Loucy (cell line): ENCODE measurements around the gene ALCAM.

ENCODE experiments used
- H2AFZ ChIP-seq: fragments of 200-600 bp; sonication (generic); 2 replicates; pipeline ENCODE4 v1.6.0; 2016; ENCODE audit warnings: antibody characterized with exemption, mild to moderate bottlenecking, low read length, moderate library complexity
- H3F3A ChIP-seq: fragments of 200-600 bp; 2 replicates; pipeline ENCODE4 v1.6.0; 2016; ENCODE audit warnings: antibody characterized with exemption, low read depth, mild to moderate bottlenecking
- H3K27me3 ChIP-seq: fragments of 200-600 bp; sonication (generic); 2 replicates; pipeline ENCODE4 v1.6.1; 2014; ENCODE audit warnings: low read length, mild to moderate bottlenecking; ENCODE audit not compliant: insufficient read depth, poor library complexity, severe bottlenecking
- H3K36me3 ChIP-seq: fragments of 200-600 bp; sonication (generic); 2 replicates; pipeline ENCODE4 v1.6.1; 2016; ENCODE audit warnings: low read length; ENCODE audit not compliant: insufficient read depth
- H3K4me1 ChIP-seq: fragments of 200-600 bp; sonication (generic); 2 replicates; pipeline ENCODE4 v1.5.1; 2014; ENCODE audit warnings: low read length, mild to moderate bottlenecking; ENCODE audit not compliant: insufficient read depth, poor library complexity, severe bottlenecking
- H3K4me2 ChIP-seq: fragments of 200-600 bp; sonication (generic); 2 replicates; pipeline ENCODE4 v1.6.0; 2014; ENCODE audit warnings: antibody characterized with exemption, low read length, low read depth, mild to moderate bottlenecking; ENCODE audit not compliant: poor library complexity, severe bottlenecking
- H3K4me3 ChIP-seq: fragments of 200-600 bp; sonication (generic); 2 replicates; pipeline ENCODE4 v1.5.1; 2014; ENCODE audit warnings: low read length, mild to moderate bottlenecking, mixed read lengths; ENCODE audit not compliant: poor library complexity, severe bottlenecking
- H3K79me2 ChIP-seq: fragments of 200-600 bp; sonication (generic); 2 replicates; pipeline ENCODE4 v1.6.1; 2014; ENCODE audit warnings: low read length; ENCODE audit not compliant: insufficient read depth
- H3K9ac ChIP-seq: fragments of 200-600 bp; sonication (generic); 2 replicates; pipeline ENCODE4 v1.6.0; 2014; ENCODE audit warnings: mild to moderate bottlenecking, low read depth, low read length, moderate library complexity; ENCODE audit not compliant: poor library complexity, severe bottlenecking
- H3K9me2 ChIP-seq: fragments of 200-600 bp; sonication (generic); replicated peaks from 2 replicates; pipeline ENCODE4 v1.6.1; 2016; ENCODE audit warnings: low read depth, low read length, mixed read lengths
- H3K9me3 ChIP-seq: fragments of 200-600 bp; sonication (generic); 2 replicates; pipeline ENCODE4 v1.6.1; 2014; ENCODE audit warnings: mild to moderate bottlenecking, antibody characterized with exemption, low read length, low read depth; ENCODE audit not compliant: insufficient read depth
- H4K20me1 ChIP-seq: fragments of 200-600 bp; sonication (generic); 2 replicates; pipeline ENCODE4 v1.6.0; 2014; ENCODE audit warnings: antibody characterized with exemption, low read length, mild to moderate bottlenecking; ENCODE audit not compliant: insufficient read depth, poor library complexity, severe bottlenecking
- EZH2phosphoT487 ChIP-seq: fragments of 200-600 bp; IDR thresholded peaks from 2 replicates; pipeline ENCODE4 v1.6.1; 2018; ENCODE audit warnings: antibody characterized with exemption, mild to moderate bottlenecking, moderate library complexity, borderline replicate concordance
- TF ChIP-seq, protein P1 (sequence below): fragments of 200-600 bp; sonication (generic); conservative IDR thresholded peaks from 2 replicates; pipeline ENCODE4 v1.5.1; 2014; ENCODE audit warnings: mild to moderate bottlenecking, antibody characterized with exemption, low read length

Gene ALCAM

DNA sequence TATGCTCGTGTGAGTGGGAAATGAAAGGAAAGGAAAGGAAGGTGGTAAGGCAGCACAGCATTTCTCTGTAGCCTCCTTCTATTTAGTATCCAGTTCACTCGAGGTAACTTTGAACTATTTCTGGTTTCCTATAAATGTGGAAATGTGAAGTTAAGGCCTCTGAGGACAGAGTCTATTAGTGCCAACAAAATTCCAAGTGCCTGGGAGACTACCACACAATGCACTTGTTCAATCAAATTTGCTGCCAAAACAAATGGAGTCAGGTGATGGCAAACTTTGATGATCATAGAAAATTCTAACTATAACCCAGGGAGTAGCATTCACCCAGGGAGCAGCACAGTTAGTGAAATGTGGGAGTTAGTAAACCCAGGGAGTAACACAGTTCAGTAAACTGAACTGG is 155.1 kb downstream of the ALCAM start:
- Histone ChIP-seq H3K9me2 (no peaks in the 10 kb centered on the region), H3K4me3 (no peak overlapping the region), H4K20me1 (no peaks in the 10 kb centered on the region), H3K4me2 (no peak overlapping the region), H3K36me3 (no peaks in the 10 kb centered on the region), H3K9ac (no peak overlapping the region), H3K27me3 (no peaks in the 10 kb centered on the region), H2AFZ (no peak overlapping the region), H3K79me2 (no peaks in the 10 kb centered on the region), H3K9me3 (no peaks in the 10 kb centered on the region), H3K4me1 (no peaks in the 10 kb centered on the region), H3F3A (no peaks in the 10 kb centered on the region)
- TF ChIP-seq EZH2phosphoT487, result no peak

DNA sequence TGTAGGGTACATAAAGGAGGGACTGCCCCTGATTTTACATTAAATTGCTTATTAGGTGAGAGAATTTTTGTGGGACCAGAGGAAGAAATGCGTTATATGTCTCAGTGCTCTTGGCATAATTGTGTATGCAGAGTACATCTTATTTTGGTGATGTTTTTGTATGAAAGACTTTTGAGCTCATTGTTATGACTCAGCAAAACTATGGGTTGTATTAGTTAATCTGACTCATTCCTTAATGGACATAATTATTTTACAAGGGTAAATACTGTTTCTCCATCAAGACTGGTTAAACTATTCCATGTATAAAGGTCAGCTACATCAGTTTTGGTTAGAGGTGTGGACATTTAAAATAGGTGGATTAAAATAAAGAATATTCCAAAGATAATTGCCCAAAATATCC is 156.8 kb downstream of the ALCAM start:
- Histone ChIP-seq H3K4me2 (no peak overlapping the region), H3K4me3 (no peak overlapping the region), H3K9ac (no peak overlapping the region), H3K4me1 (no peaks in the 10 kb centered on the region), H3K36me3 (no peaks in the 10 kb centered on the region), H3K79me2 (no peaks in the 10 kb centered on the region), H3F3A (no peaks in the 10 kb centered on the region), H4K20me1 (no peaks in the 10 kb centered on the region), H3K9me3 (no peaks in the 10 kb centered on the region), H2AFZ (no peak overlapping the region), H3K9me2 (no peaks in the 10 kb centered on the region), H3K27me3 (no peaks in the 10 kb centered on the region)
- TF ChIP-seq, protein P1, sequence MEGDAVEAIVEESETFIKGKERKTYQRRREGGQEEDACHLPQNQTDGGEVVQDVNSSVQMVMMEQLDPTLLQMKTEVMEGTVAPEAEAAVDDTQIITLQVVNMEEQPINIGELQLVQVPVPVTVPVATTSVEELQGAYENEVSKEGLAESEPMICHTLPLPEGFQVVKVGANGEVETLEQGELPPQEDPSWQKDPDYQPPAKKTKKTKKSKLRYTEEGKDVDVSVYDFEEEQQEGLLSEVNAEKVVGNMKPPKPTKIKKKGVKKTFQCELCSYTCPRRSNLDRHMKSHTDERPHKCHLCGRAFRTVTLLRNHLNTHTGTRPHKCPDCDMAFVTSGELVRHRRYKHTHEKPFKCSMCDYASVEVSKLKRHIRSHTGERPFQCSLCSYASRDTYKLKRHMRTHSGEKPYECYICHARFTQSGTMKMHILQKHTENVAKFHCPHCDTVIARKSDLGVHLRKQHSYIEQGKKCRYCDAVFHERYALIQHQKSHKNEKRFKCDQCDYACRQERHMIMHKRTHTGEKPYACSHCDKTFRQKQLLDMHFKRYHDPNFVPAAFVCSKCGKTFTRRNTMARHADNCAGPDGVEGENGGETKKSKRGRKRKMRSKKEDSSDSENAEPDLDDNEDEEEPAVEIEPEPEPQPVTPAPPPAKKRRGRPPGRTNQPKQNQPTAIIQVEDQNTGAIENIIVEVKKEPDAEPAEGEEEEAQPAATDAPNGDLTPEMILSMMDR, result no peak
- no peak for TF ChIP-seq EZH2phosphoT487

GRCh38 chr3:105525531-105525930 is 158.8 kb downstream of the ALCAM start:
- Histone ChIP-seq H3F3A (no peaks in the 10 kb centered on the region), H3K4me3 (no peak overlapping the region), H3K4me1 (no peaks in the 10 kb centered on the region), H3K4me2 (no peak overlapping the region), H3K9me3 (no peaks in the 10 kb centered on the region), H3K36me3 (no peaks in the 10 kb centered on the region), H3K9ac (no peak overlapping the region), H3K9me2 (no peaks in the 10 kb centered on the region), H4K20me1 (no peaks in the 10 kb centered on the region), H3K79me2 (no peaks in the 10 kb centered on the region), H3K27me3 (no peaks in the 10 kb centered on the region), H2AFZ (no peak overlapping the region)
- TF ChIP-seq EZH2phosphoT487, result no peak
- TF ChIP-seq, protein P1, result no peak

DNA sequence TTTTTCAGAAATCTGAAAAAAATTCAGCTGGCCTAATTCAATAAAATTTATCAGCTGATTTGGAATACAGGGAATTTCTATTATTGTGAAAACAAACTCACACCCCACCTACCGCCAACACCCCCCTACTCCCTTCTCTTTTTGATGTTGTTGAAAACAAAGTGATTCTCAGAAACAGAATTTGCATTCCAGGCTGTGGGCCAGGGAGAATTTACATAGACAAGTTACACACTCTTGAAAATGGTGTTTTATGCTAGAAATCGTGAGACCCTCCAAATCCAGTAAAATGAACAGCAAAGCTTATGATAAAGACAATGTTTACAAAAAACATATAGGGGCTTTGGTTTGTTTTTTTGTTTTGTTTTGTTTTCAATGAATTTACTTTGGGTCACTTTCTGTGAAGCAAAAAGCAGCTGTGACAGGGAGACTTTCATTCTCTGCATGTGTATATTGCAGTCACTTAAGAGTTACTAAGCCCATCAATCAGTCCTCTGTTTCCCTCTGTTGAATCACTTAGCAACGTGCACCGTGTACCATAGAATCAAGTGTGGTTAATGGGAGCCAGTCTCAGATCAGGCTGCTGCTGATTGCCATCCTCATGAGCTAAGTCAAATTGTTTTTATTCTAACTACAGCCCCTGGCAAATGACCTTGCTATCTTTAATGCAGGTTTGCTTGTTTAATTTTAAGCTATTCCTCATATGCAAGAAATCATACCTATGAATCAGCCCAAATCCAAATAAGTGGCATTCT is 159.8 kb downstream of the ALCAM start:
- no peaks in the 10 kb centered on the region for H3K4me1 ChIP-seq
- TF ChIP-seq, protein P1, result no peak
- no peak for TF ChIP-seq EZH2phosphoT487
- H2AFZ ChIP-seq, result no peak overlapping the region
- H3K79me2 ChIP-seq, result no peaks in the 10 kb centered on the region
- H3K4me2 ChIP-seq, result no peak overlapping the region
- no peaks in the 10 kb centered on the region for H3K27me3 ChIP-seq
- no peaks in the 10 kb centered on the region for H3F3A ChIP-seq
- H3K36me3 ChIP-seq, result no peaks in the 10 kb centered on the region
- no peaks in the 10 kb centered on the region for H4K20me1 ChIP-seq
- H3K9ac ChIP-seq, result no peak overlapping the region
- H3K9me3 ChIP-seq, result no peaks in the 10 kb centered on the region
- H3K4me3 ChIP-seq, result no peak overlapping the region
- no peaks in the 10 kb centered on the region for H3K9me2 ChIP-seq
